ENCODE results near the gene AATK. TPM values are rescaled to one million over a fixed set of nuclear protein-coding genes. Genes with fewer than 3 reads are reported as not detected.

AATK gene
- total RNA-seq, 1 donor from 2014 or later: 0.42 TPM

GRCh38 chr17:81117672-81118198 is 48.3 kb downstream of the AATK start:
- Mint-ChIP-seq H3K27me3 (no peaks in the 10 kb centered on the region), H3K4me3 (no peak overlapping the region), H3K9me3 (no peaks in the 10 kb centered on the region), H3K4me1 (peaks cover 5% of the 10 kb centered on the region), H3K27ac (no peak overlapping the region), H3K36me3 (ENCODE audit: low read depth) (no peaks in the 10 kb centered on the region)
- no peak for TF ChIP-seq CTCF (IDR thresholded peaks at IDR 0.05)
- ATAC-seq (ENCODE audit: low read depth) (no peak), DNase-seq (no peak)
- POLR2A ChIA-PET: no interaction called here
- intact Hi-C loops (cut with micrococcal nuclease): no loop called here
- CTCF ChIA-PET: no interaction called here

GRCh38 chr17:81116704-81117103 is 49.3 kb downstream of the AATK start:
- H3K36me3 Mint-ChIP-seq (ENCODE audit: low read depth): no peaks in the 10 kb centered on the region
- POLR2A ChIA-PET: no interaction called here

GRCh38 chr17:81115749-81116464 is 50.1 kb downstream of the AATK start:
- H3K4me1 Mint-ChIP-seq: peaks cover 5% of the 10 kb centered on the region
- H3K36me3 Mint-ChIP-seq (ENCODE audit: low read depth): no peaks in the 10 kb centered on the region
- DNase-seq (no peak), ATAC-seq (ENCODE audit: low read depth) (no peak)
- H3K27me3 Mint-ChIP-seq: no peaks in the 10 kb centered on the region
- intact Hi-C loops (cut with micrococcal nuclease): no loop called here
- CTCF ChIA-PET: no interaction called here
- TF ChIP-seq CTCF (IDR thresholded peaks at IDR 0.05): no peak
- POLR2A ChIA-PET: no interaction called here
- no peak overlapping the region for H3K4me3 Mint-ChIP-seq
- H3K9me3 Mint-ChIP-seq: no peaks in the 10 kb centered on the region
- no peak overlapping the region for H3K27ac Mint-ChIP-seq

More at GRCh38 chr17:81116704-81117103, 49.3 kb downstream of the AATK start:
- peaks cover 5% of the 10 kb centered on the region for H3K4me1 Mint-ChIP-seq
- intact Hi-C loops (cut with micrococcal nuclease): no loop called here
- CTCF ChIA-PET: no interaction called here
- H3K27ac Mint-ChIP-seq: no peak overlapping the region
- H3K4me3 Mint-ChIP-seq: no peak overlapping the region
- no peaks in the 10 kb centered on the region for H3K9me3 Mint-ChIP-seq
- ATAC-seq (ENCODE audit: low read depth) (no peak), DNase-seq (no peak)
- H3K27me3 Mint-ChIP-seq: no peaks in the 10 kb centered on the region
- TF ChIP-seq CTCF (IDR thresholded peaks at IDR 0.05): no peak

- Mint-ChIP-seq H3K4me3 (no peak overlapping the region), H3K27me3 (no peaks in the 10 kb centered on the region), H3K4me1 (peaks cover 5% of the 10 kb centered on the region), H3K9me3 (no peaks in the 10 kb centered on the region), H3K36me3 (ENCODE audit: low read depth) (no peaks in the 10 kb centered on the region), H3K27ac (no peak overlapping the region)
- CTCF ChIA-PET: no interaction called here
- intact Hi-C loops (cut with micrococcal nuclease): no loop called here
- ATAC-seq (ENCODE audit: low read depth) (no peak), DNase-seq (no peak)
- no peak for TF ChIP-seq CTCF (IDR thresholded peaks at IDR 0.05)
- POLR2A ChIA-PET: no interaction called here
These were observed 50.8 kb downstream of the AATK start for GRCh38 chr17:81115219-81115618.

GRCh38 chr17:81114351-81115093 is 51.5 kb downstream of the AATK start:
- no peak overlapping the region for H3K4me3 Mint-ChIP-seq

More at GRCh38 chr17:81114351-81115093, 51.5 kb downstream of the AATK start:
- DNase-seq: no peak
- ChIA-PET POLR2A (no interaction called here), CTCF (no interaction called here)
- no peak for ATAC-seq (ENCODE audit: low read depth)
- Mint-ChIP-seq H3K27ac (no peak overlapping the region), H3K27me3 (no peaks in the 10 kb centered on the region), H3K36me3 (ENCODE audit: low read depth) (no peaks in the 10 kb centered on the region), H3K9me3 (no peaks in the 10 kb centered on the region), H3K4me1 (peaks cover 5% of the 10 kb centered on the region)
- TF ChIP-seq CTCF (IDR thresholded peaks at IDR 0.05): no peak
- intact Hi-C loops (cut with micrococcal nuclease): no loop called here
